Activated T-cell treated with anti-CD3 and anti-CD28 coated beads for 1 hour (primary cell): Measurements from ENCODE around the gene CCL3.
"Not testable (repeated sequence)": the region's sequence is repeated elsewhere in the genome, so short reads cannot be mapped to it uniquely, and the experiment has no call there.

Experiments used
- DNase-seq: peaks from one replicate; pipeline ENCODE4 v3.0.0-alpha.2; 2020; ENCODE audit warnings: low read depth

CCL3 gene

DNA sequence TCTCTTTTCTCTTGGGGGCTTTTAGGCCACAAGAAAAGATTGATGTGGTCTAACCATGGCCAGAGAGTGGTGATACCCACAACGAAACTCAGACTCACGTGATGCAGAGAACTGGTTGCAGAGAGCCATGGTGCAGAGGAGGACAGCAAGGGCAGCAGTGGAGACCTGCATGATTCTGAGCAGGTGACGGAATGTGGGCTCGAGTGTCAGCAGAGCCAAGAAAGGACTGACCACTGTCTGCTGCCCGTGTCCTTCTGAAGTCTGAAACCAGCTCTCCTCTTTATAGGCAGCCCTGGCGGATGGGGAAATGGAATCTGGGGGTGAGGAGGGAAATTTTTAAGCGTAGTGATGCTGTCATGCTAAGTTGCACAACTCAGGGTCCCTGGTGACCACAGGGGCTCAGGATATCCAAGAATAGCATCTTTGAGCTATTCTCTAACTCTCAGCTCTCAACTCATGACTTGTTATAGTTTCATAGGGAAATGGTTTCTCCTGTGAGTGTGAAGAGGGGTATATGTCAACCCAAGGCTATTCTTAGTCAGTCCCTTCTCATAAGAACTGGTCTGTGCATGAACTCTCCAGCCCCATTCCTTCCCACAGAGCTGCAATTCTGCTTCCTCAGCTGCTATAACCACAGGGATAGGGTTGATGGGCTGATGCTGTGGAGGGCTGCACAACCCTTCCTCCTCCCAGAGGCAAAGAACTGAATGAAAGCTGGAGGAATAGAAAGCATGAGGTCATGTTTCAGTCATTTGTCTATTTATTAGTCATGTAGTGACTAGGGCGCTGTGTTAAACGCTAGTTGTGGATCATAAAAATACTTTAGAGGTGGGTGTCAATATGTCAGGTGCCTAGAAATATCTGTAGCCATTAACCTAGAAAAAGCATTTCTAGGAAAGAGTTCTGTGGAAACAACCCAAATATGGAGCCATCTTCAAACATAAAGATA, at the start of gene CCL3:
CCL3 (minus strand) TSS at position 256 of the 949 bp plus-strand sequence; CDS start at position 171, 85 bp downstream.
- no peak for DNase-seq

DNA sequence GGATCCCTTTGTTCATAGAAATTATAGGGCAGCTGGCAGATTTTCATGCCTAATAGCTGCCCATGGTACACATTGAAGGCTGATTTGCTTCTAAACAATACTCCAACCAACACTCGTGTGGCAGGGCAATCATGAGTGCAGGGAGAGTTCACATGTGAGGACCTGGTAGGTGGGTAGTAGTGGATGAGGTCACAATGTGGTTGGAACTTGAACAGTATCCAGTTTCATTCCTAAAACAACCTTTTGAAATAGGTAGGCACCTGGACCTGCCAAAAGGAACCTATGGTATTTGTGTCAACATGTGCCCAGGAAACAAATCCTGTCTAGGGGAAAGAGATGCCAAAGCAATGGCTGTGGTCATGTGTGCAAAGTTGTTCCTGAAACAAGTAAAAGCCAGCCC, 46.5 kb upstream of the CCL3 start:
- DNase-seq: no peak

DNA sequence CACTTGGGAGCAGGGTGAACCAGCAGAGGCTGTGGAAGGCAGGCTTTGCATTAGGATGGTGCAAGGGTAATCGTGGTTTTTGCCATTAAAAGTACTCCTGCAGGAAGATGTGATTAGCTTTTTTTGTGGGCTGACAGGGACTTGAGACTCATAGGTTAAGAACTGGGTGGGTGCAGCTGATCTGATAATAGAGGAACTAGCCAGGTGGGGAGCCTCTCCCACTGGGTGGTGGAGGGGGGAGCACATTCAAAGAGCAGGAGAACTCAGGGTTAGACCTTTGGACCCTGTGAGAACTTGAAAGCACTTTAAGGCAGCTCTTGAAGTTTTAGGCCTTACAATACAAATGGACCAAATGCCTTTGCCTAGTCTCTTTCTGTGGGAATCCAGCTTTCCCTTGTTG, 46.1 kb upstream of the CCL3 start:
- no peak for DNase-seq

DNA sequence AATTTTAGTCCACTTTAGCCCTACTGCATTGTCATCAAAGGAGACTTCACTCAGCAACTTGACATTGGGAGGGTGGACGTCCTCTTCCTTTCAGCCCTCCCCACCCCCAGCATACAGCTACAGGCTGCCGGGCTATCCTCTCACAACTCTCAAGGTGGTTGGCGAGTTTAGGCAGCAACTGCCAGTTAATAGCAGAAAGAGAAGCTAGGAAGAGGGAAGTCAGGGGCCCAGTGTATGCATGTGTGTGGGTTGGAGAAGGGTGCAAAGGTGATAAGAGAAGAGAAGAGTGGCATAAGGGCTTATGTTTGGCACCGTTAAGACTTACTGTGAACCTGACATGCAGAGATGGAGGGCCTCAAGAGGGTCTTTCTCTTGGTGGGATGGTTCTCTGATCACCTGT, 45.5 kb upstream of the CCL3 start:
- DNase-seq: no peak

DNA sequence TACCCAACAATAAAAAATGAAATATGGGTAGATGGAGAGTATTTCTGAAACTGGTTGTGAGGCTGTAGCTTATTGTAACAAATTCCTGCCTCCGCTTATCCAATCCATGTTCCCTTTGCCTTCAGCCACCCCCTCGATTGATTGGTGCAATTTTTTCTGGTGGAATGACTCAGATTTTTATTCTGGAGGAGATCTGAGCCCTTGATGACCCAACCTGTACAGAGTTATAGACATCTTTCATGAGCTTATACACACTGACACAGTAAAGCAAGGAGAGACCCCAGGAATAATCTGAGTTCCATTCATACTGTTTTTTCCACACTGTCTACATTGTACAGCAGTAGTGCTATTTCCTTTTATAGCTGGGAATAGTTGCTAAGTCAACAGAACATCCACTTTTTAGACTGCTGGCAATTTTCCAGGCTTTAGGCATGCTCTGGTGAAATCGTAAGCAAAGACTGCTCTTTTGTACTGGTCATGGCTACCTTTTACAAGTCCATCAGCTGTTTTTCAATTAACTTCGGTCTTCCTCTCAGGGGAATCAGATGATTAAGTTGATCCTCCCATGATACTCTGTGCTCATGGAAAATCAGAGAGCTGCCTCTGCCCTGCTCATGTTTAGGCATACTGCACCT, 43.8 kb upstream of the CCL3 start:
- DNase-seq: no peak

DNA sequence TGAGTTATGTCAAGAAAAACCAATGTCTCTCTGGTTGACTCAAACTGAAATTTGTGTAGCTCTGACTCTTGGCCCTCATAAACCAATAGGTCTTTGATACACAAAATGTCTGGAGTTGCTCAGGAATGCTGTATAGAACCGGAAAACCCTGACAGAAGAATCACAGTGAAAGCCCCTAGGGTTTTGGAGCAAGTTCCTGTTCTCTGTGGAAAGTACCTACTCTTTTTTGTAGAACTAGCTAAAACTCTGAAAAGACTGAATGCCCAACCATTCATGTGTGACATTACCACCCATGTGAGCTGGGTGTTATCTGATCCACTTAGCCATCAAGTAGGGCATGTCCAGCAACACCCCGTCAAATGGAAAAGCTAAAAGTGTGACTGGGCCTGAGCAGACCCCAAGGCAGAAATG, 42.5 kb upstream of the CCL3 start:
- no peak for DNase-seq

DNA sequence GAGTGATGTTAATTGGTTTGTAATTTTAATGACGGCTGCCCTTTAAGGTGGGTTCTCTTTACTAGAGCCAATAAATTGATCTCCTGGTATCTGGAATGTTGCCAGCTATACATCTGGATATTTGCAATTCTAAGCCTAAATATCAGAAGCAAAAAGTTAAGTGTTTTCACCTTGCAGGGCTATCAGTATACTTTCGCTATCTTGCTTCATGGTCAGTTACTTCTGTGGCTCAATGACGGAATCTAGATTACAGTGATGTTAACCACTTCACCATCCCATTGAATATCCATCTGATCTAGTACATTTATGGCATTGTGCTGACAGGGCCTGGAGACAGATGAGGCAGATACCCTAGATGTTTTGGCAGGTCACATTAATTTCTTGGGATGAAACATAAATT, 42.0 kb upstream of the CCL3 start:
- no peak for DNase-seq

DNA sequence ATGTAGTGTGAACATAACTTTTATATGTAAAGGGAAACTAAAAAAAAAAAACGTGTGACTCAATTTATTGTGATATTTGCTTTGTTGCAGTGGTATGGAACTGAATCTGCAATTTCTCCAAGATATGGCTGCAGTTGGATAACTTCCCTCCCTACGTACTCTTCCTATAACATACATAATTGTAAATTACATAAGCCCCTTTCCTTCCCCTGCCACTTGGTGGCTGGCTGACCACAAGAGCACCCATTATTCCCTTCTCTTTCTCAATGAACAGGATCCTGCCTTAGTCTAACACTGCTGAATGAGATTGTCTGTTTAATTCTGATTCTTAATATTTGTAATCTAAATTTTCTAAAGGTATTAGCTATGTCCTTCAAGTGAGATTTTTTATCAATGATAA, 41.5 kb upstream of the CCL3 start:
- no peak for DNase-seq

DNA sequence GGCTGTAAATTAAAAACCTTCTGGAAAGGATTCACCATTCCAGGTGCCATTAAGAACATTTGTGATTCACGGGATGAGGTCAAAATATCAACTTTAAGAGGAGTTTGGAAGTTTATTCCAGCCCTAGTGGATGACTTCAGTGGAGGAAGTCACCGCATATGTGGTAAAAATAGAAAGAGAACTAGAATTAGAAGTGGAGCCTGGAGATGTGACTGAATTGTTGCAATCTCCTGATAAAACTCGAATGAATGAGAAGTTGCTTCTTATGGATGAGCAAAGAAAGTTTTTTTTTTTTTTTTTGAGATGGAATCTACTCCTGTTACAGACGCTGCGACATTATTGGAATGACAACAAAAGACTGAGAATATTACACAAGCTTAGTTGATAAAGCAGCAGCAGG, 40.4 kb upstream of the CCL3 start:
- no peak for DNase-seq

DNA sequence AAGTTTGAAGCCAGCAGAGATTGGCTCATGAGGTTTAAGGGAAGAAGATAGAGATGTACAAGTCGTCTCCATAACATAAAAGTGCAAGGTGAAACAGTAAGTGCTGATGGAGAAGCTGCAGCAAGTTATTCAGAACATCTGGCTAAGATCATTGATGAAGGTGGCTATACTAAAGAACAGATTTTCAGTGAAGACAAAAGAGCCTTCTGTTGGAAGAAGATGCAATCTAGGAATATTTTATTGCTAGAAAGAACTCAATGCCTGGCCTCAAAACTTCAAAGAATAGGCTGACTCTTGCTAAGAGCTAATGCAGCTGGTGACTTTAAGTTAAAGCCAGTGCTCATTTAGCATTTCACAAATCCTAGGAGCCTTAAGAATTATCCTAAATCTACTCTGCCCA, 39.7 kb upstream of the CCL3 start:
- no peak for DNase-seq

DNA sequence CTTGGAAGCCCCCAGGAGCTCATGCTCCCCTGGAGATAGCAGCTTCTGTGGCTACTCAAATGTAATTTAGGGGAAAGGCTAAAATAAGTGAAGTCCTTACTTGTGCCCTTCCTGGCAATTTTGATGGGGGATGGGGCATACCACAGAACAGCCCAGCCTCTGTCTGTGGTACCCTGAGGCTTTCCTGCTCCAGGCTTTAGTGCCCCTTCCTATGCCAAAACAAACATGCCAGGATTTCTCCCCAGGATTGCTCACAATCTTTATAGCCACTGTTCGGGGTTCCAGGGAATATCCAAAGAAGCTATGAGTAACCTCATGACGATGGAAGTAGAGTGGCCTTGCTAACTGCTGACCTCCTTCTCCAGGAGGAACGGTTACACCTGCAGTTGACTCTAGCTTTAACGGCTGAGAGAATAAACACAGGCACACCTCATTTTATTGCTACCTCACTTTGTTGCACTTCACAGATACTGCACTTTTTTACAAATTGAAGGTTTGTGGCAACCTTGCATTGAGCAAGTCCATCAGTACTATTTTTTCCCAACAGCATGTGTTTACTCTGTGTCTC, 38.6 kb upstream of the CCL3 start:
- no peak for DNase-seq

DNA sequence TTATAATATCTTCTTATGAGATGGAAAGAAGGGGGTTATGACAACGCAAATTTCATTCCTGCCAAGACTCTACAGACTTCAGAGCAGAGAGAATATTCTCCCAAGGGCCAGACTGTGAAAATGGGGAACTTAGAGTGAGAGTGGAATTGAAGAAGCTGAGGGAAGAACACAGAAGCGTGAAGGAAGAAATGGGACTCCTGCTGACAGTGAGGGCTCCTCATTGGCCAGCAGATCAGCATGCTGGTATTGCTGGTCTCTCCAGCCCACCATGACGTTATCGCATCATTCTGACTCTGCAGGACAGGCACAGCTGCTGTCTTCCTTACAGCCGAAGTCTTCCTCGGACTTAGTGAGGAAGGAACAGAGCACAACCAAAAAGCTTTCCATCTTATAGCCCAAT, 38.0 kb upstream of the CCL3 start:
- no peak for DNase-seq

DNA sequence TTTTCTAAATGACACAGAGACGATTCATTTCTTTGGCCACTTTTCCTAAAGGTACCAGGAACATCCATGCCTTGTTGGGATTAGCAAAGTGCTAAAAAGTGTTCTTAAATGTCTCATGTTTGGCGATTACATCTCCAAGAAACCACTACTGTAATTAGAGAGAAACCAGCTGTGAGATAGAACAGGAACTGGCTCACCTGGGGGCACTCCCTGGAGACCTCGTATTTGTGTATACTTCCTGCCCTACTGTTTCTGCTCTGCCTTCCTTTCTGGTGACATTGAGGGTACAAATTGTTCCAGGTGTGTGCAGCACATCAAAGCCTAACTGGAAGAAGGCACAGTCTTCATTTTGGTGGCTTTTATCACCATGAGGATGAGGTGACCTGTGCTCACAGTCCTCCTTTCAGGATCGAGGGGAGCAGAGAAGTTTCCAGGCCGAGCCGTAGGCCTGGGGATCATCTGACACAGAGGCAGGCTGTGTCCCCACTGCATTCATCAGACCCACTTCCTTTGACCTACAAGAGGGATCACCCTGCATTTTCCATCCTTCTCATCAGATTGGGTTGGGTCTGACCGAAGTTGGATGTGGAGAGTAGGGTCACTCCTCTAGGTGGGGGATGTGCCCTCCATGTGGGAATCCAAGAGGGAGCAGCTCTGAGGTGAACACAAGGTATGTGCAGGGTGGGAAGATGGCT, 37.4 kb upstream of the CCL3 start:
- no peak for DNase-seq

DNA sequence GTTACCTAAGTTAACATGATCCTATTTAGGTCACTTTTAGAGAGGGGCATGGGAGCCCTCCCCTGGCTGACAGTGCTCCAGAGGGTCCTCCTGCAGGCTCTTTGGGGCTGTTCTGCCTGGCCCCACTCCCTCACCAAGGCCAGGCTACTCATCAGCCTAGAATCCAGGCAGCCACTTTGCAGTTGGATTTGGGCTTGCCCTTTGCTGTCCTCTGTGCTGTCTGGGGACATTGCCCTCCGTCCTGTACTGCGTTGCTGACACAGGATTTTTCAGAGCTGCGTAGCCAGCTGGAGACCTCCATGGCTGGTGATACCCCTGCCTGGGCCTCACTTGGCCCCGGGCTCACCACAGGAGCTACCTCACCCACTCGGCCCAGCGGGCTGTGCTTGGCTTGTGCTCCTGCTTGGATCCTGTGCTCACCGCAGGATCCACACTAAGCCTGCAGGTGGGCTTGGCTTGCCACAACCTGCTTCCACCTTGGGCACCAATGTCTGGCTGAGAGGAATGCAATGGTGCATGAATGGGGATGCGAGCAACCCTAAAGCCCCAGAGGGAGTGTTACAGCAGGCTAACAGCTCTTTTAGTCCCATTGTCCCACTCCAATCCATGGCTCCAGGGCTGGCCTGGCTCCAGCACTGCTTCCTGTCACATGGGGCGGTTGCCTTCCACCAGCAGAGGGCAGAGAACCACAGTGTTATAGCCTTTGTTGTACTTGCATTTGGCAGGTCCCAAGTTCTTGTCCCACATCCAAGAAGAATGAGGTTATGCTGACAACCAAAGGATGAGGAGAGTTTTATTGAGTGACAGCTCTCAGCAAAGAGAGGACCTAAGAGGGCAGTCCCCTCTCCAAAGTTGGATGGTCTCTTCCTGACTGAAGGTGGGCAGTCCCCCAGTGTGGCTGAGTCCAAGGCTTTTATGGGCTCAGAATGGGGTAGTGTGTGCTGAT, 35.2 kb upstream of the CCL3 start:
- no peak for DNase-seq

DNA sequence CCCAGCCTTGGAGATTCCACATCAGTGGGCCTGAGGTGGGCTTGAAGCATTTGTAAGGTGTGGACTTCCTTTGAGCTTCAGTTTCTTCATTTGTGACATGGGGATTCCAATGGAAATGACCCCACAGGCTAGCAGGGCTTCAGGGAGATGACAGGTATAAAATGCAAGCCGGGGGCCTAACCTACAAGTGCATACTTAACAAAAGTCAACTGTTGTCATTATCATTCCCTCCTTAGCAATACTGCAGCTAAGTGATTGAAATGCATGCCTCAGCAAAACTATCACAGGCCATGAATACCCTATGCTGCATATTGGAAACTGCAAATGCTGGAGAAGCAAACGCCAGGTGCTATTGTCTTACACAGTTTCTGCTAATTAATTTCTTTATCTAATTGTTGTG, 33.5 kb upstream of the CCL3 start:
- DNase-seq: no peak

DNA sequence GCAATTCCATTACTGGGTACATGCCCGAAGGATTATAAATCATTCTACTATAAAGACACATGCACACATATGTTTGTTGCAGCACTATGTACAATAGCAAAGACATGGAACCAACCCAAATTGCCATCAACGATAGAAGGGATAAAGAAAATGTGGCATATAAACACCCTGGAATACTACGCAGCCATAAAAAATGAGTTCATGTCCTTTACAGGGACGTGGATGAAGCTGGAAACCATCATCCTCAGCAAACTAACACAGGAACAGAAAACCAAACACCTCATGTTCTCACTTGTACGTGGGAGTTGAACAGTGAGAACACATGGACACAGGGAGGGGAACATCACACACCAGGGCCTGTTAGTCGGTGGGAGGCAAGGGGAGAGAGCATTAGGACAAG, 31.2 kb upstream of the CCL3 start:
- DNase-seq: not testable (repeated sequence)

DNA sequence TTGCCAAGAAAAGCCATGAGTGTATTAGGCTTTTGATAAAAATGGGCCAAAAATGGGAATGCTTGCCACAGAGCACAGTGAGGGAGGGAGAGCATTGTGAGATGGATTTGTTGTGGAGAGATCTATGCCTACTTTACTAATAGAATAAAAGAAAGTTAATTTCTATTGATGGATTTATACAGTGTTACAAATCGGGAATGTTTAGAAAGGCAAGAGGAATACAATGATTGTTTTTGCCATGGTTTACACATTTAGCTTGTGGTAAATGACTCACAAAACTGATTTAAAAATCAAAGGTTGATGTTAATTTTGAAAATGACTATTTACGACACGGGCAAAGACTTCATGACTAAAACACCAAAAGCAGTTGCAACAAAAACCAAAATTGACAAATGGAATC, 30.3 kb upstream of the CCL3 start:
- no peak for DNase-seq

DNA sequence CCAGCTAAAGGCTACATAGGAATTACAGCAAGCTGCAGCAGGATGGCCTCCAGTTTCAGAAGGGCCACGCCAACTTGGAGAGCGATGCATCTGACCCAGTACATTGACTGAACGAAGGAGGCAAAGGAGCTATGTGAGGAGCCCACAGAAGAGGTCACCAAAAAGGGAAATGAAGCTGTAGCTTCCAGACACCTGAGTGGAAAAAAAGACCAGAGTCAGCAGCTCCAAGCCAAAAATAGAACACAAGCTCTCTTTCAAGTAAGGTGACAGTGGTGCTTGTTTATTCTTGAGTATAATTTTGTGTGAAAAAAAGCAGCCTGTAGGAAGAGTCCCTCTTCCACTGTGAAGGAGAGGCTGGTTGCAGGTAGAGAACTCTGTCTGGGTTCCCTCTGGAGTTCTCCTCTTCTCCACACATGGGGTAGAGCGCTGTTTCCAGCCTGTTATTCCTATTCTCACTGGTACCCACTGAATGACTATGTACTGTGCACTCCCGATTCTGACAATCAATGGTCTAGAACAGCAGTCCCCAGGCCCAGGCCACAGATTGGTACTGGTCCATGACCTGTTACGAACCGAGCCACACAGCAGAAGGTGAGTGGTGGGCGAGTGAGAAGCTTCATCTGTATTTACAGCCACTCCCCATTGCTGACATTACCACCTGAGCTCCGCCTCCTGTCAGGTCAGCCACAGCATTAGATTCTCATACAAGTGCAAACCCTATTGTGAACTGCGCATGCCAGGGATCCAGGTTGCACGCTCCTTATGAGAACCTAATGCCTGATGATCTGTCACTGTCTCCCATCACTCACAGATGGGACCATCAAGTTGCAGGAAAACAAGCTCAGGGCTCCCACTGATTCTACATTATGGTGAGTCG, 28.8 kb upstream of the CCL3 start:
- no peak for DNase-seq

DNA sequence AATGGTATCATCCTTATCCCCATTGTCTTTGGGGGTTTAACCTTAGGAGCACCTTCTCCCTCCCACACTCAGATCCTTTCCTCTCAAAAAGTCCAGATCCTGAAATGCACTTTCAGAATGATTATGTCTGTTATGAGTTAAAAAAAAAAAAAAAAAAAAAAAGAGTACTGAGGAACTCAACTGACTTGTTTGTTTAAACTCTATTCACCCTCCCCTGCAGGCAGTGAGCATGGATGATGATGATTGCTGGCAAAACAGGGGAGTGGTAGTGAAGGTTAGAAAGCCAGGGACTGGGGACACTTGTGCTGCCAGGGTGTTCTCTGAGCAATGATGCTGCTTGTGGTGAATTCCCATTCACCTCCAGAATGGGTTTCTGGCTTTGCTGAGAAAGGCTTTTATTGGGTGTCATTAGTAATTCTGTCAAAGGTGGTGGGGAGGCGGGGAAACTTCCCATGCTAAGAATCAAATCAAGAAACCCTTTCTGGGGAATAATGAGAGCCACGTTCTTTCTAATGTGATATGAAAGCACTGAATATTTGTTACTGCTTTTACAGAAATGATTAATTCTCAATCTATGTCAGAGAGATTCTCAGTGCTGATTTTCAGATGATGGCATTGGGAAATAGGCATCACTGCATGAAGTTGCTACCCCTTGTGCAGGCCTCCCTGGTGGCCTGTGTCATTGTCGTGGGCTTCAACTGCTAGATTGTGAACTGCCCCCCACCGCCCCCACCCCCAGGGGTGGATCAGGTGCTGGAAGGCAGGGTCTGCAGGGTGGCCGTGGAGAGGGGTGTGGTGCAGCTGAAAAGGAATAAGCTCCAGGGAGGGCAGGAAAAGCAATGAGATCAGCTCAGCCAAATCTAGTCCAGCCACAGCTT, 27.8 kb upstream of the CCL3 start:
- DNase-seq: no peak

DNA sequence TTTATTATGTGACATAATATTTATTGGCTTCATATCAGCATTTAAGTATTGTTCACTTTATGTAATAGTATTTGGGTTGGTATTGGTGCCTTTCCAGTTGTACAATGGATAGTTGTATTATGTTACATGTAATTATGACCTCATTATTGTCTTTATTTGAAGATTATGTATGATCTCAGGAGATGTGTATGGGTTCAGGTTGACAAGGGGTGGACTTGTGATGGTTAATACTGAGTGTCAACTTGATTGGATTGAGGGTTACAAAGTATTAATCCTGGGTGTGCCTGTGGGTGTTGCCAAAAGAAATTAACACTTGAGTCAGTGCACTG, 25.7 kb upstream of the CCL3 start:
- DNase-seq: not testable (repeated sequence)
